Neutrophil (primary cell): Measurements from ENCODE around the gene ZBTB43.

Source experiments
- H3K27ac ChIP-seq: fragments of 200-600 bp; sonication (generic); 2 replicates; pipeline ENCODE4 v1.5.1; 2016; ENCODE audit warnings: mild to moderate bottlenecking, moderate library complexity
- H3K27me3 ChIP-seq: fragments of 200-600 bp; sonication (generic); 2 replicates; pipeline ENCODE4 v1.6.0; 2016; ENCODE audit warnings: mild to moderate bottlenecking
- H3K36me3 ChIP-seq: fragments of 200-600 bp; sonication (generic); 2 replicates; pipeline ENCODE4 v1.5.1; 2017
- H3K4me1 ChIP-seq, 2 experiments: fragments of 200-600 bp in 1 of 2; sonication (generic) in 1 of 2; 1 replicate in 1 of 2; 2 replicates in 1 of 2; pipeline versions ENCODE4 v1.5.1 to v1.6.1; 2013 to 2016; ENCODE audit warnings: low read depth in 1 of 2, low read length in 1 of 2, mild to moderate bottlenecking in 1 of 2, moderate library complexity in 1 of 2; ENCODE audit not compliant: control insufficient read depth in 1 of 2, insufficient read depth in 1 of 2
- H3K4me3 ChIP-seq, 2 experiments: fragments of 200-600 bp in 1 of 2; sonication (generic) in 1 of 2; 1 replicate in 1 of 2; 2 replicates in 1 of 2; pipeline ENCODE4 v1.5.1; 2013 to 2016; ENCODE audit warnings: low read depth in 1 of 2, low read length in 1 of 2, mild to moderate bottlenecking in 1 of 2, moderate library complexity in 1 of 2
- H3K9me3 ChIP-seq: fragments of 200-600 bp; sonication (generic); 2 replicates; pipeline ENCODE4 v1.5.1; 2016
- CTCF ChIP-seq: fragments of 200-600 bp; sonication (generic); IDR thresholded peaks from 2 replicates; pipeline ENCODE4 v1.5.1; 2016; ENCODE audit warnings: antibody characterized with exemption

The ZBTB43 gene

GRCh38 chr9:126880226-126880946 is 75.5 kb downstream of the ZBTB43 start:
- H3K27me3 ChIP-seq = no peaks in the 10 kb centered on the region
- H3K4me3 ChIP-seq = no peak overlapping the region
- no peak overlapping the region for H3K27ac ChIP-seq
- peaks cover 65% of the 10 kb centered on the region for H3K36me3 ChIP-seq
- H3K4me1 ChIP-seq = peaks cover 12 to 15% of the 10 kb centered on the region in 2 experiments
- H3K9me3 ChIP-seq = no peaks in the 10 kb centered on the region
- no peak for TF ChIP-seq CTCF

GRCh38 chr9:126880947-126881332 is 76.1 kb downstream of the ZBTB43 start:
- Histone ChIP-seq H3K36me3 (peaks cover 68% of the 10 kb centered on the region), H3K27me3 (no peaks in the 10 kb centered on the region), H3K4me1 (peaks cover 16 to 18% of the 10 kb centered on the region in 2 experiments), H3K27ac (no peak overlapping the region), H3K9me3 (no peaks in the 10 kb centered on the region), H3K4me3 (no peak overlapping the region)
- TF ChIP-seq CTCF = no peak

DNA sequence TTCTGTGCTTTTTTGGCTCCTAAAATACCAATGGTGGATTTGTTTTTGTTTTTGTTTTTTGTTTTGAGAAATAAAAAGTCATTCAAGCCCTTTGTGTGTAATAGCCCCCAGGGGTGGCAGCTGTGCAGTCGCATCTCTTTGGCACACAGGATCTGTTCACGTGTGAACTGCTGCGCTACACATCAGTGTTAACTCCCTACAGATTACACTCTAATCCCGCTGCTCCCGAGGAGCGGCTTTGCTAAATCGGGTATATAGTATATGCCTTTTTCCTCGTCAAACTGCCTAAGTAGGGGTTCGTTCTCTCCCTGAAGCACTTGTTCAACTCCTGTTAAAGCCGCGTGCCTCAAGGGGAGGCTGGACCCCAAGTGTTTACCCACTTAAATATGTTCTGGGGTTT is 77.9 kb downstream of the ZBTB43 start:
- no peaks in the 10 kb centered on the region for H3K27me3 ChIP-seq
- H3K9me3 ChIP-seq = no peaks in the 10 kb centered on the region
- no peak overlapping the region for H3K27ac ChIP-seq
- no peak for TF ChIP-seq CTCF
- peaks cover 26 to 32% of the 10 kb centered on the region in 2 experiments for H3K4me1 ChIP-seq
- no peak overlapping the region for H3K4me3 ChIP-seq
- peaks cover 66% of the 10 kb centered on the region for H3K36me3 ChIP-seq

DNA sequence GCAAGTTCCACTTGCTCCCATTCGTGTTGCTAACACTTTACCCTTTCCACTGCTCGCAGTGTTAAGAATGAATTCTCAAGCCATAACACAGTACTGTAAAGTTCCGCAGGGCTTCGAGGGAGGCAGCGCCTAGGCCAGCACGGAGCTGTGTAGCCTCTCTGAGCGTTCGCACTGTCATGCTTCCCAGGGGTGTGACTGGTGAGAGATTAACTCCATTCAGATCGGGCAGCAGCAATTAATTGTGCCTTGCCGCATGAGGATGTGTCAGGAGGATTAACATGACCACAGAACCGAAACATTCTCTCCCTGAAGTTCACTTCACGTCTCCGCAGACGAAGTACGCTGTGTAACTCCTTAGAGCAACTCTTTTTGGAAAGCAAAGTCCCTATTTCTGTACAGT is 78.8 kb downstream of the ZBTB43 start:
- peaks cover 60% of the 10 kb centered on the region for H3K36me3 ChIP-seq
- H3K27me3 ChIP-seq = no peaks in the 10 kb centered on the region
- H3K4me3 ChIP-seq = no peak overlapping the region
- peak overlapping the region; percentile 77 for H3K27ac ChIP-seq
- H3K9me3 ChIP-seq = no peaks in the 10 kb centered on the region
- TF ChIP-seq CTCF = no peak
- H3K4me1 ChIP-seq = peaks cover 34 to 38% of the 10 kb centered on the region in 2 experiments

GRCh38 chr9:126885131-126885641 is 80.3 kb downstream of the ZBTB43 start:
- H3K36me3 ChIP-seq = peaks cover 45% of the 10 kb centered on the region
- H3K27ac ChIP-seq = peak overlapping the region; percentile 77
- TF ChIP-seq CTCF = no peak
- no peaks in the 10 kb centered on the region for H3K27me3 ChIP-seq
- peak overlapping the region; percentile 5 to 24 for H3K4me3 ChIP-seq
- no peaks in the 10 kb centered on the region for H3K9me3 ChIP-seq
- H3K4me1 ChIP-seq = peaks cover 49 to 52% of the 10 kb centered on the region in 2 experiments
